HEK293 (cell line): ENCODE data around the gene LRRC8C.

Experiments used
- CTCF ChIP-seq: fragments of 450-650 bp; formaldehyde crosslinking; IDR thresholded peaks from 2 replicates; pipeline ENCODE4 v1.5.1; 2016; ENCODE audit warnings: missing biosample characterization, missing genetic modification characterization
- PATZ1 ChIP-seq: fragments of 450-650 bp; formaldehyde crosslinking; IDR thresholded peaks from 2 replicates; pipeline ENCODE4 v1.5.1; 2016; ENCODE audit warnings: missing biosample characterization, missing genetic modification characterization
- PRDM4 ChIP-seq: fragments of 450-650 bp; formaldehyde crosslinking; IDR thresholded peaks from 2 replicates; pipeline ENCODE4 v1.5.1; 2017; ENCODE audit warnings: missing biosample characterization, missing genetic modification characterization
- ZBTB8A ChIP-seq: fragments of 450-650 bp; formaldehyde crosslinking; IDR thresholded peaks from 2 replicates; pipeline ENCODE4 v1.5.1; 2016; ENCODE audit warnings: missing biosample characterization, missing genetic modification characterization
- ZNF157 ChIP-seq: fragments of 450-650 bp; formaldehyde crosslinking; IDR thresholded peaks from 2 replicates; pipeline ENCODE4 v1.5.1; 2016; ENCODE audit warnings: missing biosample characterization, missing genetic modification characterization
- ZNF175 ChIP-seq: fragments of 450-650 bp; formaldehyde crosslinking; IDR thresholded peaks from 2 replicates; pipeline ENCODE4 v1.5.1; 2016; ENCODE audit warnings: missing biosample characterization, missing genetic modification characterization
- ZNF18 ChIP-seq: fragments of 450-650 bp; formaldehyde crosslinking; IDR thresholded peaks from 2 replicates; pipeline ENCODE4 v1.5.1; 2016; ENCODE audit warnings: missing biosample characterization, missing genetic modification characterization
- ZNF302 ChIP-seq: fragments of 450-650 bp; formaldehyde crosslinking; IDR thresholded peaks from 2 replicates; pipeline ENCODE4 v1.5.1; 2016; ENCODE audit warnings: missing biosample characterization, missing genetic modification characterization, low read depth
- ZNF621 ChIP-seq: fragments of 450-650 bp; formaldehyde crosslinking; IDR thresholded peaks from 2 replicates; pipeline ENCODE4 v1.5.1; 2017; ENCODE audit warnings: missing biosample characterization, missing genetic modification characterization
- ZNF629 ChIP-seq: fragments of 450-650 bp; formaldehyde crosslinking; IDR thresholded peaks from 2 replicates; pipeline ENCODE4 v1.5.1; 2017; ENCODE audit warnings: missing biosample characterization, missing genetic modification characterization
- ZNF670 ChIP-seq: fragments of 450-650 bp; formaldehyde crosslinking; IDR thresholded peaks from 2 replicates; pipeline ENCODE4 v1.5.1; 2016; ENCODE audit warnings: missing biosample characterization, missing genetic modification characterization, low read depth
- ZNF792 ChIP-seq: fragments of 450-650 bp; formaldehyde crosslinking; IDR thresholded peaks from 2 replicates; pipeline ENCODE4 v1.5.1; 2016; ENCODE audit warnings: missing biosample characterization, missing genetic modification characterization
- TF ChIP-seq, protein P1 (sequence below): fragments of 450-650 bp; formaldehyde crosslinking; IDR thresholded peaks from 2 replicates; pipeline ENCODE4 v1.5.1; 2016; ENCODE audit warnings: missing biosample characterization, missing genetic modification characterization
- TF ChIP-seq, protein P2 (sequence below): fragments of 450-650 bp; formaldehyde crosslinking; IDR thresholded peaks from 2 replicates; pipeline ENCODE4 v1.5.1; 2016; ENCODE audit warnings: missing biosample characterization, missing genetic modification characterization

- no peak for TF ChIP-seq ZNF175
- TF ChIP-seq ZNF18 (tag by site-specific recombination) = no peak
- TF ChIP-seq ZNF629 = no peak
- no peak for TF ChIP-seq CTCF
- no peak for TF ChIP-seq ZNF302
- TF ChIP-seq, protein P1, sequence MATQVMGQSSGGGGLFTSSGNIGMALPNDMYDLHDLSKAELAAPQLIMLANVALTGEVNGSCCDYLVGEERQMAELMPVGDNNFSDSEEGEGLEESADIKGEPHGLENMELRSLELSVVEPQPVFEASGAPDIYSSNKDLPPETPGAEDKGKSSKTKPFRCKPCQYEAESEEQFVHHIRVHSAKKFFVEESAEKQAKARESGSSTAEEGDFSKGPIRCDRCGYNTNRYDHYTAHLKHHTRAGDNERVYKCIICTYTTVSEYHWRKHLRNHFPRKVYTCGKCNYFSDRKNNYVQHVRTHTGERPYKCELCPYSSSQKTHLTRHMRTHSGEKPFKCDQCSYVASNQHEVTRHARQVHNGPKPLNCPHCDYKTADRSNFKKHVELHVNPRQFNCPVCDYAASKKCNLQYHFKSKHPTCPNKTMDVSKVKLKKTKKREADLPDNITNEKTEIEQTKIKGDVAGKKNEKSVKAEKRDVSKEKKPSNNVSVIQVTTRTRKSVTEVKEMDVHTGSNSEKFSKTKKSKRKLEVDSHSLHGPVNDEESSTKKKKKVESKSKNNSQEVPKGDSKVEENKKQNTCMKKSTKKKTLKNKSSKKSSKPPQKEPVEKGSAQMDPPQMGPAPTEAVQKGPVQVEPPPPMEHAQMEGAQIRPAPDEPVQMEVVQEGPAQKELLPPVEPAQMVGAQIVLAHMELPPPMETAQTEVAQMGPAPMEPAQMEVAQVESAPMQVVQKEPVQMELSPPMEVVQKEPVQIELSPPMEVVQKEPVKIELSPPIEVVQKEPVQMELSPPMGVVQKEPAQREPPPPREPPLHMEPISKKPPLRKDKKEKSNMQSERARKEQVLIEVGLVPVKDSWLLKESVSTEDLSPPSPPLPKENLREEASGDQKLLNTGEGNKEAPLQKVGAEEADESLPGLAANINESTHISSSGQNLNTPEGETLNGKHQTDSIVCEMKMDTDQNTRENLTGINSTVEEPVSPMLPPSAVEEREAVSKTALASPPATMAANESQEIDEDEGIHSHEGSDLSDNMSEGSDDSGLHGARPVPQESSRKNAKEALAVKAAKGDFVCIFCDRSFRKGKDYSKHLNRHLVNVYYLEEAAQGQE (tag by site-specific recombination) = no peak
- no peak for TF ChIP-seq ZBTB8A (tag by site-specific recombination)
- no peak for TF ChIP-seq ZNF157 (tag by site-specific recombination)
- TF ChIP-seq PATZ1 (tag by site-specific recombination) = no peak
- TF ChIP-seq, protein P2, sequence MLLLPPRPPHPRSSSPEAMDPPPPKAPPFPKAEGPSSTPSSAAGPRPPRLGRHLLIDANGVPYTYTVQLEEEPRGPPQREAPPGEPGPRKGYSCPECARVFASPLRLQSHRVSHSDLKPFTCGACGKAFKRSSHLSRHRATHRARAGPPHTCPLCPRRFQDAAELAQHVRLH (tag by site-specific recombination) = no peak
- no peak for TF ChIP-seq PRDM4
- TF ChIP-seq ZNF792 = no peak
- TF ChIP-seq ZNF670 = no peak
- TF ChIP-seq ZNF621 (tag by site-specific recombination) = no peak
Observed at GRCh38 chr1:89765774-89766173, 132.9 kb downstream of the LRRC8C start.
